HG03354 (cell line): ENCODE measurements around the gene MMP25.
"Not testable (repeated sequence)": the region's sequence is repeated elsewhere in the genome, so short reads cannot be mapped to it uniquely, and the experiment has no call there.

Experiments used
- ATAC-seq: cut with Tn5 transposase; IDR thresholded peaks from one replicate; pipeline ENCODE4 v1.9.1; 2021; ENCODE audit warnings: mild to moderate bottlenecking; ENCODE audit not compliant: unreplicated experiment, poor library complexity, severe bottlenecking

The MMP25 gene

DNA sequence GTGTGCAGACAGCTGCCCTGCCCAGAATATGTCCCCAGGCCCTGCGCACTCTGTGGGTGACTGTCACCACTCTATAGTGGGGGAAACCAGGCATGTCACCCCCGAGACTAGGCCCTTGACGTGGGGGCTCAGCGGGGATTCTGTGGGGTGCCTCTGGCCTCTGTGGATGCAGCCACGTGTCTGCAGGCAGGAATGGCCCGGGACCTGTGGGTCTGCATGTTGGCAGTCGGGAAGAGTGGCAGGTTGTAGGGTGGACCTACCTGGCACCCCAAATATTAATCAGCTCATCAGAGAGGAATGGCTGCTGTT, 20.0 kb downstream of the MMP25 start:
- no peak for ATAC-seq

DNA sequence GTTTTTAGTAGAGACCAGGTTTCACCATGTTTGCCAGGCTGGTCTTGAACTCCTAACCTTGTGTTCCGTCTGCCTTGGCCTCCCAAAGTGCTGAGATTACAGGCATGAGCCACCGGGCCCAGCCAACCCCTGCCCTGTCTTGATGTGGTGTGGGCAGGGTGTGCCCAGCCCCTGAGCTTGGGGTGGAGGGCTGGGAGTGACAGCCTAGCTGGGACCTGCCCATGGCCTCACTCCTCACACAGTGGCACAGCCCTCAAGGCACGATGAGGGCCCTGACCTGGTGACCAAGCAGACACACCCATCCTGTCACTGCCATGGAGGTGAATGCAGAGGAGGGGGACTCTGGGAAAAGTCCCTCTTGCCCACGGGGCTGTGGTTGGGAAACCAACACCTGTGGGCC, 22.1 kb downstream of the MMP25 start:
- no peak for ATAC-seq

DNA sequence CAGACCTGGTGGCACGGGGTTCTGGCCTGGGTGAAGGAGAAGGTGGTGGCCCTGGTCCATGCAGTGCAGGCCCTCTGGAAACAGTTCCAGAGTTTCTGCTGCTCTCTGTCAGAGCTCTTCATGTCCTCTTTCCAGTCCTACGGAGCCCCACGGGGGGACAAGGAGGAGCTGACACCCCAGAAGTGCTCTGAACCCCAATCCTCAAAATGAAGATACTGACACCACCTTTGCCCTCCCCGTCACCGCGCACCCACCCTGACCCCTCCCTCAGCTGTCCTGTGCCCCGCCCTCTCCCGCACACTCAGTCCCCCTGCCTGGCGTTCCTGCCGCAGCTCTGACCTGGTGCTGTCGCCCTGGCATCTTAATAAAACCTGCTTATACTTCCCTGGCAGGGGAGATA, 22.8 kb downstream of the MMP25 start:
- ATAC-seq: not testable (repeated sequence)

DNA sequence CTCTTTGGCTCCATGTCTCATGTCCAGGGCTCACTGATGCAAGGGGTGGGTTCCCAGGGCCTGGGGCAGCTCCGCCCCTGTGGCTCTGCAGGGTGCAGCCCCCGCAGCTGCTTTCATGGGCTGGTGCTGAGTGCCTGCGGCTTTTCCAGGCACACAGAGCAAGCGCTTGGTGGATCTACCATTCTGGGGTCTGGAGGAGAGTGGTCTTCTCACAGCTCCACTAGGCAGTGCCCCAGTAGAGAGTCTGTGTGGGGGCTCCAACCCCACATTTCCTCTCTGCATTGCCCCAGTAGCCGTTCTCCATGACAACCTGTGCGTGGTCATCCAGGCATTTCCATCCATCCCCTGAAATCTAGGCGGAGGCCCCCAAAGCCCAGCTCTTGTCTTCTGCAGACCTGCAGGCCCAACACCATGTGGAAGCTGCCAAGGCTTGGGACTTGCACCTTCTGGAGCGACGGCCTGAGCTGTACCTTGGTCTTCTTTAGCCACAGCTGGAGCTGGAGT, 24.3 kb downstream of the MMP25 start:
- ATAC-seq: no peak

DNA sequence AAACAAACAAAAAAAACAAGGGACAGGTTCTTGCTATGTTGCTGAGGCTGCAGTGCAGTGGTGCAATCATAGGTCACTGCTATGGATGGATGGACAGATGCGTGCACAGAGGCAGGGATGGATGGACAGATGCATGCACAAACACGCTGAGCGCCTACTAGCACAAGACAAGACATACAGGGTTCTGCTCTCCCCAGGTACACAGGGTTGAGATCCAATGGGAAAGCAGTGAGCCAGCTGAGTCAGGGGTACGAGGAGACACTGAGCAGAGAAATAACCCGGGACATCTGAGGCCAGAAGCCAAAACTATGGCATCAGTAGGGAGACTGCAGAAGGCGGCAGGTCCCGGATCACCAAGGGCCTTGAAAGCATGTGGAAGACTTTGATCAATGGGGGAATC, 25.3 kb downstream of the MMP25 start:
- ATAC-seq: no peak

DNA sequence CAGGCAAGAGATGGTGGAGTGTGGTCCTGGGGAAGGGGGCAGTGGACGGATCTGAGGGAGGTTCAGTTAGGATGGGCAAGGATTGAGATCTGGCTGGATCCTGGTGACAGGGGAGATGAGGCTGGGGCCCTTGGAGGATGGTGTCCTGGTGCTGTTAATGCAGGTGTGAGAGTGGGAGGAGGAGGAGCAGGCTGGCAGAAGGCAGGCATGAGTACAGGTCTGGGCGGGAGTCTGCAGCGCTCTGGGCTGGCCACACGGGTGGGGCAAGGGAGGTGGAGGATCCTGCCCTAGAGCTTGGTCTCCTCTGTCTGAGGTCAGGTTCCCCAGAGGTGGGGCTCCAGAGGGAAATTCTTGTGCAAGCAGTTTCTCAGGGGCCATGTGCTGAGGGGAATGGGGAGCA, 25.8 kb downstream of the MMP25 start:
- ATAC-seq: not testable (repeated sequence)

DNA sequence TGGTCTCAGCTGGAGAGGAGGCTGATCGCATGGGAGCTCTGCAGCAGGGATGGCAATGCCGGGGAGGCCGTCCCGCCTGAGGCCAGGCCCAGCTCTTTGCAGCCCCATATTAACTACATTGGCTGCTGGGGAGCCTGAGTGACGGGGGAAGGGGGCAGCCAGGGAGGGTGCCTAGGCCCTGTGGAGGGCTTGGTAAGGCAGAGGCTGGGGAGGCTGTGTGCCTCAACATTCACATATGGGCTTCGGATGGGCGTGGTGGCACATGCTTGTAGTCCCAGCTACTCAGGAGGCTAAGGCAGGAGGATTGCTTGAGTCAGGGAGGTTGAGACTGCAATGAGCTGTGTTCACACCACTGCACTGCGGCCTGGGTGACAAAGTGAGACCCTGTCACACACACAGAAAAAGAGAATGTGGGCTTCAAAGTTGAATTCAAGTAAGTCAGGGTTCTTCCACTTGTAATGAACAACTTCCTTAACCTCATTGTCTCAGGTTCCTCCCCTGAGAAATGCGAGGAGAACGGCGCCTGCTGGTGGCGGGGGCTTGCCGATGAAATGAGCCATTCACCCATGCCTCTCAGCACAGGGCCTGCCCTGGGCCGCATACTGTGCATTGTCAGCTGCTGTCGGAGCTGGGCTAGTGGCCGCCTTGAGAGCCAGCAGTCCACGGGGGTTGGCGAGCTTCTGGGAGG, 26.4 kb downstream of the MMP25 start:
- ATAC-seq: not testable (repeated sequence)

DNA sequence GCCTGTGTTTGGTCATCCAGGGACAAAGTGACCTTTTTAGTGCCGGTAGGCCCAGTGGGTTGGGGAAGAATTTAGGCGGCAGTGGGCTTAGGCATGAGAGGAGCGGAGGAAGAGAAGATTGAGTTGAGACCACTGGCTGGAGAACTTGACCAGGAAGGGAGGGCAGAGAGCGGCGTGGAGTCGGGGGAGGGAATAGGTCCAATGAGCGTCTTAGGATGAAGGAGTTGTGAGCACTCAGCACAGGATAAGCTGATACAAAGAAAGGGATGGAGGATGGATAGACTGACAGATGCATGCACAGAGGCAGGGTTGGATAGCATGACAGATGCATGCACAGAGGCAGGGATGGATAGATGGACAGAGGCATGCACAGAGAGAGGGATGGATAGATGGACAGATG, 27.1 kb downstream of the MMP25 start:
- no peak for ATAC-seq

DNA sequence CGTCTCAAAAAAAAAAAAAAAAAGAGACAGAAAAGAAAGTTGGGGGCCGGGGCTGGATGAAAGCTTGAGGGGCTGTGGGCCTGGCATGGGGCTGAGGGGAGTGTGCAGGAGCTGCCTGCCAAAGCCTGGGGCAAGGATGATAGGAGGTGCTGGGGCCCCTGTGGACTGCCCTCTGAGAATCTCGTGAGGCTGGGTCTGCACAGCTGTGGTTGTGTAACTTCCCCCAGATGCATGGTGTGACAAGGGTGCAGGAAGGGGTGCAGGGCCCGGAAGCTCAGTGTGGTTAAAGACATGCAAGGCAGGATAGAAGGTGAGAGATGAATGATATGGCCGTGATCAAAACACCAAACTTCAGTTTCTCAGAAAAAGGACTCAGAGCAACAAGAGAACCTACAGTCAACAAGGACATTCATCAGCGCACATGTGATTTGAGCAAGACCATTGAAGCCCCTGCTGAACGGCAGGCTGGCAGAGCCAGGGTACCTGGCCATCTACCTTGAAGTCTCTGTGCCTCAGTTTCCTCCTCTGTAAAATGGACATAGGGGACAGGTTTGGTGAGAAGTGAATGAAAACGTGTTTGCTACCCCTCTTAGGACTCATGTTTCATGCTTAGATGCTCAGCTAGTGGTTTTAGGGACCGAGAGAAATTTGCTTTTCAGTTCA, 28.6 kb downstream of the MMP25 start:
- ATAC-seq: peak; percentile 80

DNA sequence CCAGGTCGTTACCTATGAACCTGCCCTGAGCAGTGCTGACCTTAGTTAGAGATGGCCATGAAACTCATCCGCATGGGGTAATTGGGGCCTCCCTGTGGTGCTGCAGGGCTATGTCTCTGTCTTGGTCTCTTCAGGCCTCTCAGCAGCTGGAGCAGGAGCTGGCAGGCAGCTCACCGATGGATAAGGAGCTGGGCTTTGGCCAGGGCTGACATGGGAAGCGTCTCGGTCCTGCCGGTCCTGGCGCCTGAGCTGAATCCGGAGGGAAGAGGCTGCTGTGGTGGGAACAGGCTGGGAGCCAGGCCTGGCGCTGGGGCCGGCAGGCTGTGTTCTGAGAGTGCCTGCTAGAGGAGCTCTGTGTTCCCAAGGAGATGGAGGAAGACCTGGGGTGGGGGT, 29.2 kb downstream of the MMP25 start:
- no peak for ATAC-seq

DNA sequence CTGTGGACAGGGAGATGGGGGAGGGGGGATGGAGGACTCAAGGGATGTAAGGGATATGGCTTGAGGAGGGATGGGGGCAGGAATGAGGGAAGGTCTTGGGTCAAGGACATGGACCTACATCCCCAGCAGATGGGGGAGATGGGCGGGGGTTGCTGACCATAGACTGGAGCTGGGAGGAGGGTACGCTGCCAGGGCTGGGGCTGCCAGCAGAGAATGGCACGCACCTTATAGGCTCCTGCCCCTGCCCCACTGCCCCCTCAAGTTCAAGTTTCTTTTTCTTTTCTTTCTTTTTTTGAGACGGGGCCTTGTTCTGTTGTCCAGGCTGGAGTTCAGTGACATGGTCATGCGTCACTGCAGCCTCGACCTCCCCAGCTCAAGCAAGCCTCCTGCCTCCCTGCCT, 29.6 kb downstream of the MMP25 start:
- not testable (repeated sequence) for ATAC-seq

DNA sequence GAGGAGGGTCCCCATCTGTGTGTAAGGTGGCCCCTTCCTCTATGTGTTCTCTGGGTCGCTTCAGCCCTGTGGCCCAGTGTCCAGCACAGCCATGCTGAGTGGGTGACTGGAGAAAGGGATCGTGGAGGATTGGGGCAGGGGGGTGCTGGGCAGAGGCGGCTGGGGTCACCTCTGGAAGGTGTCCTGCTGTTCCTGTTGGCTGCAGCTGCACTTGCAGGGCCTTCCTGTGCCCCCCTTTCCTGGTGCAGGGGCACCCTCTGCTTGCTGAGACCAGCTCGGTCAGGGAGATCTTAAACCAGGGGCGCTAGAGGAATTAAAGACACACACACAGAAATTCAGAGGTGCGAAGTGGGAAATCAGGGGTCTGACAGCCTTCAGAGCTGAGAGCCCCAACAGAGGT, 30.2 kb downstream of the MMP25 start:
- no peak for ATAC-seq

DNA sequence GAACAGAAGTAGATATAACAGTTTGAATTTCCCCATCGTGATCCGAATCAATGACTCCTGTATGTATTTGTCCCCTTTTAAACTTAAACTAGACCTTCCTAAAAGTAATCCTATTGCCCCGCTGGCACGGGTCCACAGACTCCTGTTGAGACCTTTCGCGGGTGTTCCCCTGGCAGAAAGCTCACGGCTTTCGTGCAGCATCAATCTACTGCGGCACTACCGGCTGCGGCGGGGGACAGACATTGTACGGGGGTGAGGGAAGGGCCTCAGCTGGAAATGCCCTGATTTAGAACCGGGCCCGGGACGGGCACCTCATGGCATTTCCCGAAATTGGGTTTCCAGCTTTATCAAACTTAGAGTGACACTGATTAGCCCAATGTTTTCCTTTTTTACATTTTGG, 33.7 kb downstream of the MMP25 start:
- no peak for ATAC-seq

DNA sequence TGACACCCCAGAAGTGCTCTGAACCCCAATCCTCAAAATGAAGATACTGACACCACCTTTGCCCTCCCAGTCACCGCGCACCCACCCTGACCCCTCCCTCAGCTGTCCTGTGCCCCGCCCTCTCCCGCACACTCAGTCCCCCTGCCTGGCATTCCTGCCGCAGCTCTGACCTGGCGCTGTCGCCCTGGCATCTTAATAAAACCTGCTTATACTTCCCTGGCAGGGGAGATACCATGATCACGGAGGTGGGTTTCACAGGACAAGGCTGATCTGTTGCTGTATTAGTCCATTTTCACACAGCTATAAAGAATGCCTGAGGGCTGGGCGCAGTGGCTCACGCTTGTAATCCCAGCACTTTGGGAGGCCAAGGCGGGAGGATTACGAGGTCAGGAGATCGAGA, 35.6 kb downstream of the MMP25 start:
- not testable (repeated sequence) for ATAC-seq

DNA sequence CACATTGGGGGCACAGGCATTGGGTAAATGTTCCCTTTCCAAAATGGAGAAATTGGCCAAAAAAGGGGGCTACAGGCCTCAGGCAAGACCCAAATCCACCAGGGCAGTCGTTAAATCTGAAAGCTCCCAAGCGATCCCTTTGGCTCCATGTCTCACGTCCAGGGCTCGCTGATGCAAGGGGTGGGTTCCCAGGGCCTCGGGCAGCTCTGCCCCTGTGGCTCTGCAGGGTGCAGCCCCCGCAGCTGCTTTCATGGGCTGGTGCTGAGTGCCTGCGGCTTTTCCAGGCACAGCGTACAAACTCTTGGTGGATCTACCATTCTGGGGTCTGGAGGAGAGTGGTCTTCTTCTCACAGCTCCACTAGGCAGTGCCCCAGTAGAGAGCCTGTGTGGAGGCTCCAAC, 37.0 kb downstream of the MMP25 start:
- not testable (repeated sequence) for ATAC-seq

DNA sequence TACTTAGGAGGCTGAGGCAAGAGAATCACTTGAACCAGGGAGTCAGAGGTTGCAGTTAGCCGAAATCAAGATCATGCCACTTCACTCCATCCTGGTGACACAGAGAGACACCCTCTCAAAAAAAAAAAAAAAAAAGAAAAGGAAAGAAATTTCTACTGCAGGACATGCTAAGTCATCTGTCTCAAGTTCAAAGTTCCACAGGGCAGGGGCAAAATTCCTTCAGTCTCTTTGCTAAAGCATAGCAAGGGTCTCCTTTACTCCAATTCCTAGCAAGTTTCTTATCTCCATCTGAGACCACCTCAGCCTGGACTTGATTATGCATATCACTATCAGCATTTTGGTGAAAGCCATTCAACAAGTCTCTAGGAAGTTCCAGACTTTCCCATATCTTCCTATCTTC, 38.1 kb downstream of the MMP25 start:
- ATAC-seq: no peak

DNA sequence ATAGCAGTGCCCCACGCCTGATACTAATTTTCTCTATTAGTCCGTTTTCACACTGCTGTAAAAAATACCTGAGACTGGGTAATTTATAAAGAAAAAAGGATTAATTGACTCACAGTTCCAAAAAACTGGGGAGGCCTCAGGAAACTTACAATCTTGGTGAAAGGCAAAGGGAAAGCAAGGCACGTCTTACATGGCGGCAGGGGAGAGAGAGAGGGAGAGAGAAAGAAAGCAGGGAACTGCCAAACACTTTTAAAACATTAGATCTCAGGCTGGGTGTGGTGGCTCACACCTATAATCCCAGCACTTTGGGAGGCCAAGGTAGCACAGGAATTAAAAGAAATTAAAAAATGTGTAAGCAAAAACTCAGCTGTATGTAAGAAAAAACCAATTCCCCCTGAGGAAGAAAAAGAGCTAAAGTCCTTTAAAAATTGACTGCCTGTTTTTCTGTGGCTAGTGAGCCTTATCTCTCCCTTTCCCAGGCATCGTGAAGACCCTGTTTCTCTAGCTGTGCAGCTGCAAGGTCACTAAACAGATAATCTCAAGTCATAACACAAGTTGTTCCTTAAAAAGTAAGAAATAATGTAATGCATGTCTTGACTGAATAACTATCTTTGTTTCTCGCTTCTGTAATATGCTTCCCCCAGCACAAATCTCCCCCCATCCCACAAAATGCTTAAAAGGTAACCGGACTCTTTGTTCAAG, 38.8 kb downstream of the MMP25 start:
- ATAC-seq: no peak

DNA sequence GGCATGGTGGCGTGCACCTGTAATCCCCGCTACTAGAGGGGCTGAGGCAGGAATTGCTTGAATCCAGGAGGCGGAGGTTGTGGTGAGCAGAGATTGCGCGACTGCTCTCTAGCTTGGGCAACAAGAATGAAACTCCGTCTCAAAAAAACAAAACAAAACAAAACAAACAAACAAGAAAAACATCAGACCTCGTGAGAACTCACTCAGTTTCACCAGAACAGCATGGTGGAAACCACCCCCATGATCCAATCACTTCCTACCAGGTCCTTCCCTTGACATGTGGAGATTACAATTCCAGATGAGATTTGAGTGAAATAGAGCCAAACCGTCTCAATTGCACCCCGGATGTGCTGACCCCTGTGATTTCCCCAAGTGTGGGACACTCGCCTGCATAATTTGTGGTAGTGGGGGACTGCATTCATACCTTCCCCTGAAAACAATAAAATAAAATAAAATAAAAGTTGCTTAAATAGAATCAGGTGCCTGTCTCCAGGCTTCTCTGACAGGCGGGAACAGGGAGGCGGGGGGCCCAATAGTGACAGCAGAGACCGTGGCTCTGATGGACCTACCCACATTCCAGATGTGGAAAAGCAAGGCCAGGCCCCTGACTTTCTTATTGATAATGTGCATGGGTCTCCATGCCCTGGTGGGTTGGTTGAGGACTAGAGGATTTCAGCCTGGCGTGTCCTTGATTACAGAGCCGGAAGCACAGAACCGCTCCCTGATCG, 39.7 kb downstream of the MMP25 start:
- ATAC-seq: no peak

DNA sequence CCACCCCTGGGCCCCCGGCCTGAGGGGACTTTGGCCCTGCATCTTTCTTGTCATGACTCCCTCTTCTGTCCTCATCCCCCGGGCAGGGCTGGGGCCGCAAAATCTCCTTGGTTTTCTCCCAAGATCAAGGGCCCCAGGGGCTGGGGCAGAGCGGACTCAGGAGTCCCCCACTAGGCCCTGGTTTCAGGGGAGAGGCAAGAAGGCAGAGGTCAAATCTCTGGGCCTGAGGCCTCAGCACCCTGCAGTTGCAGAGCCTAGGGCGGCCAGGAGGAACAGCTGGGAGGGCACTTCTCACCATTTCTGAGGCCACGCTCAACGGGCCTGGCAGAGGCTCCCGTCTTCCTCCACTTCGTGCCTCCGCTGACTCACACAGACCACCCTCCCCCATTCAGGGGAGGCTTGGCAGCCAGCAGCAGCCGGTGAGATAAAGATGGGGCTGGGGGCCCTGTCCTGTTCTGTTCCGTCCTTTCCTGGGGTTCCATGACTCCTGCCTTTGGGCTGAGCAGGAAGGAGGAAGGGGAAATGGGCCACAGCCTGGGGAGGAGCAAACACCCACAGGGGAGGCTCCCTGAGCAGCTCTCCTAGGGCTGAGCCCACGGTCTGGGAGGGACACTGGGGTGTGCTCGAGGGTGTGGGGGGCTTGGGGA, 40.4 kb downstream of the MMP25 start:
- no peak for ATAC-seq
